GM11168 (cell line): ENCODE data around the gene GNG7.
"Not testable (repeated sequence)": the region's sequence is repeated elsewhere in the genome, so short reads cannot be mapped to it uniquely, and the experiment has no call there.

ENCODE experiments used
- in situ Hi-C: fragments of 300-500 bp; cut with MboI; formaldehyde crosslinking; loops from one replicate; pipeline ENCODE4 v1.12.0; 2022; ENCODE audit warnings: low sequenced_read_pairs; ENCODE audit not compliant: unreplicated experiment

The GNG7 gene

GRCh38 chr19:2683430-2684003 is 19.0 kb downstream of the GNG7 start:
- in situ Hi-C loops, result no loop called here

GRCh38 chr19:2680808-2681207 is 21.7 kb downstream of the GNG7 start:
- in situ Hi-C loops, result no loop called here

GRCh38 chr19:2679439-2679838 is 23.1 kb downstream of the GNG7 start:
- in situ Hi-C loops, result no loop called here

- in situ Hi-C loops, result not testable (repeated sequence)
Observed at GRCh38 chr19:2678948-2679347, 23.5 kb downstream of the GNG7 start.

- in situ Hi-C loops, result no loop called here
Observed at GRCh38 chr19:2678044-2678671, 24.3 kb downstream of the GNG7 start.

GRCh38 chr19:2676823-2677222 is 25.7 kb downstream of the GNG7 start:
- in situ Hi-C loops, result no loop called here

- in situ Hi-C loops, result no loop called here
Observed at GRCh38 chr19:2675892-2676291, 26.6 kb downstream of the GNG7 start.

- in situ Hi-C loops, result no loop called here
Observed at GRCh38 chr19:2670217-2670616, 32.3 kb downstream of the GNG7 start.

- in situ Hi-C loops, result no loop called here
Observed at GRCh38 chr19:2668175-2668763, 34.2 kb downstream of the GNG7 start.

- in situ Hi-C loops, result not testable (repeated sequence)
Observed at GRCh38 chr19:2667349-2667748, 35.1 kb downstream of the GNG7 start.

- in situ Hi-C loops, result no loop called here
Observed at GRCh38 chr19:2666344-2666994, 36.0 kb downstream of the GNG7 start.

- in situ Hi-C loops, result no loop called here
Observed at GRCh38 chr19:2665103-2665502, 37.4 kb downstream of the GNG7 start.

- in situ Hi-C loops, result no loop called here
Observed at GRCh38 chr19:2663920-2664571, 38.4 kb downstream of the GNG7 start.

GRCh38 chr19:2661615-2662014 is 40.9 kb downstream of the GNG7 start:
- in situ Hi-C loops, result no loop called here

GRCh38 chr19:2659856-2660432 is 42.5 kb downstream of the GNG7 start:
- in situ Hi-C loops, result no loop called here

- in situ Hi-C loops, result no loop called here
Observed at GRCh38 chr19:2656533-2656932, 46.0 kb downstream of the GNG7 start.

- in situ Hi-C loops, result loop anchor here (5.0 kb wide), 1 partner anchor 93 kb away; no protein-coding TSS in a partner anchor
Observed at GRCh38 chr19:2653710-2654707, 48.5 kb downstream of the GNG7 start.

GRCh38 chr19:2653218-2653617 is 49.3 kb downstream of the GNG7 start:
- in situ Hi-C loops, result loop anchor here (5.0 kb wide), 1 partner anchor 94 kb away; no protein-coding TSS in a partner anchor

- in situ Hi-C loops, result loop anchor here (5.0 kb wide), 1 partner anchor 95 kb away; no protein-coding TSS in a partner anchor
Observed at GRCh38 chr19:2652504-2653099, 49.9 kb downstream of the GNG7 start.
